BJ (cell line): ENCODE measurements around the gene GOSR1. TPM values are rescaled to one million over a fixed set of nuclear protein-coding genes. Genes with fewer than 3 reads are reported as not detected.
"Not testable (repeated sequence)": the region's sequence is repeated elsewhere in the genome, so short reads cannot be mapped to it uniquely, and the experiment has no call there.

ENCODE experiments used
- CTCF ChIA-PET: fragments of 350-600 bp; formaldehyde crosslinking; extraction: SDS; loops from one replicate; lab custom pipeline; 2021; ENCODE audit warnings: antibody characterized with exemption, inconsistent platforms; lab: Yijun Ruan, JAX
- POLR2A ChIA-PET: fragments of 300-600 bp; sonication (Branson Sonifier 250); formaldehyde crosslinking; extraction: SDS; loops from one replicate; lab custom pipeline; 2021; ENCODE audit warnings: antibody characterized with exemption; lab: Charles Lee
- DNase-seq: peaks from one replicate; pipeline ENCODE4 v3.0.0-alpha.2; 2011; ENCODE audit warnings: low read depth
- H3K27me3 ChIP-seq: 2 replicates; pipeline ENCODE4 v1.6.0; 2011; ENCODE audit warnings: low read length; ENCODE audit not compliant: control insufficient read depth, insufficient read depth
- H3K36me3 ChIP-seq: 2 replicates; pipeline ENCODE4 v1.5.1; 2011; ENCODE audit warnings: low read length; ENCODE audit not compliant: control insufficient read depth, insufficient read depth
- H3K4me3 ChIP-seq: 2 replicates; pipeline ENCODE4 v1.5.1; 2011; ENCODE audit warnings: low read depth, mild to moderate bottlenecking, control low read depth, low read length
- polyA plus RNA-seq: library from polyadenylated mRNA; depleted of rRNA; stranded (reverse); fragments of >200 nt; gene quantifications from 2 replicates; pipeline ENCODE4 v1.2.3, GENCODE V29; 2011
- TF ChIP-seq, protein P1 (sequence below): IDR thresholded peaks from 2 replicates; pipeline ENCODE4 v1.5.1; 2011; ENCODE audit warnings: low read depth, mild to moderate bottlenecking, control low read depth, inconsistent platforms, low read length, moderate library complexity; ENCODE audit not compliant: insufficient read depth

GOSR1 gene
- polyA plus RNA-seq, 1 experiment, result 12.5 TPM

DNA sequence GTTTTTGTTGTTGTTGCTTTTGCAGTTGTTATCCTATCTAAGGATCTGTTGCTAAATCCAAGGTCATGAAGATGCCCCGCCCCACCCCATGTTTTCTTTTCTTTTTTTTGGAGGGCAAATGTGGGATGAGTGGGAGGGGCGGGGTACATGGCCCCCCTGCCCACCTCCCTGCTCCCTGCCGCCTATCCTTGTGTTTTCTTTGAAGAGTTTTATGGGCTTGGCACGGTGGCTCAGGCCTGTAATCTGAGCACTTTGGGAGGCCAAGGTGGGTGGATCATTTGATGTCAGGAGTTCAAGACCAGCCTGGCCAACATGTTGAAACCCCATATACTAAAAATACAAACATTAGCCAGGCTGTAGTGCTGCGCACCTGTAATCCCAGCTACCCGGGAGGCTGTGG is 18.8 kb upstream of the GOSR1 start:
- Histone ChIP-seq H3K36me3 (peaks cover 3% of the 10 kb centered on the region; the same call in 1 of the 2 replicates), H3K27me3 (no peaks in the 10 kb centered on the region), H3K4me3 (no peak overlapping the region)
- TF ChIP-seq, protein P1, sequence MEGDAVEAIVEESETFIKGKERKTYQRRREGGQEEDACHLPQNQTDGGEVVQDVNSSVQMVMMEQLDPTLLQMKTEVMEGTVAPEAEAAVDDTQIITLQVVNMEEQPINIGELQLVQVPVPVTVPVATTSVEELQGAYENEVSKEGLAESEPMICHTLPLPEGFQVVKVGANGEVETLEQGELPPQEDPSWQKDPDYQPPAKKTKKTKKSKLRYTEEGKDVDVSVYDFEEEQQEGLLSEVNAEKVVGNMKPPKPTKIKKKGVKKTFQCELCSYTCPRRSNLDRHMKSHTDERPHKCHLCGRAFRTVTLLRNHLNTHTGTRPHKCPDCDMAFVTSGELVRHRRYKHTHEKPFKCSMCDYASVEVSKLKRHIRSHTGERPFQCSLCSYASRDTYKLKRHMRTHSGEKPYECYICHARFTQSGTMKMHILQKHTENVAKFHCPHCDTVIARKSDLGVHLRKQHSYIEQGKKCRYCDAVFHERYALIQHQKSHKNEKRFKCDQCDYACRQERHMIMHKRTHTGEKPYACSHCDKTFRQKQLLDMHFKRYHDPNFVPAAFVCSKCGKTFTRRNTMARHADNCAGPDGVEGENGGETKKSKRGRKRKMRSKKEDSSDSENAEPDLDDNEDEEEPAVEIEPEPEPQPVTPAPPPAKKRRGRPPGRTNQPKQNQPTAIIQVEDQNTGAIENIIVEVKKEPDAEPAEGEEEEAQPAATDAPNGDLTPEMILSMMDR, result no peak
- ChIA-PET POLR2A (no interaction called here), CTCF (no interaction called here)
- no peak for DNase-seq

DNA sequence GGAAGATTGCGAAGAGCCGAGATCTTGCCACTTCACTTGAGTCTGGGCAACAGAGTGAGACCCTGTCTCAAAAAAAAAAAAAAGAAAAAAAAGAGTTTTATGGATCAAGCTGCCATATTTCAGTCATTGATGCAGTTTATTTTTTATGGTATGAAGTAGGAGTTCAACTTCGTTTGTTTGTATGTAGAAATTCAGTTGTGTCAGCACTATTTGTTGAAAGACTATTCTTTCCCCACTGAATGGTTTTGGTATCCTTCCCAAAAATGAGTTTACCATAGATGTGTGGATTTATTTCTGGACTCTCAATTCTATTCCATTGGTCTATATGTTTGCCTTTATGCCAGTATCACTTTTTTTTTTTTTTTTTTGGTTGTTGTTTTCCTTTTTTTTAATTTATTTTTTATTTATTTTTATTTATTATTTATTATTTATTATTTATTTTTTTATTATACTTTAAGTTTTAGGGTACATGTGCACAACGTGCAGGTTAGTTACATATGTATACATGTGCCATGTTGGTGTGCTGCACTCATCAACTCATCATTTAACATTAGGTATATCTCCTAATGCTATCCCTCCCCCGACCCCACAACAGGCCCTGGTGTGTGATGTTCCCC is 18.3 kb upstream of the GOSR1 start:
- H3K27me3 ChIP-seq, POLR2A ChIA-PET, DNase-seq, CTCF ChIA-PET, H3K36me3 ChIP-seq, H3K4me3 ChIP-seq: not testable (repeated sequence)

DNA sequence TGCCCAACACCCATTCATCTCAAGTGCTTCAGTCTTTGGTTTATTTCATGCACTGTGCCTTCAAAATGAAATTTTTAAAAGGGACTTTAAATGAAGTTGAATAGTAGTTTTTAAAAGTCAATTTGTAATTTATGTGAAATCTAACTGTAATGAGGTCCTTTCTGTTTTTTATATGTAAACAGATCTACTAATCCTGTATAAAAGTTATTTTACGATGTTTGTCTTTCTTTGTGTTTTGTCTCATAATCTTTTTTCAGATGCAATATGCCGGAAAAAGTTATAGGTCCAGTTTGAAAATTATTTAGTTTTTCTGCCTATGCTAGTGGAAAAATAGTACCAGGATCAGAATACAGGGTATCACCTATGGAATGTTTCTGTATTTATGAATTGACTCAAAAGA is 8.7 kb upstream of the GOSR1 start:
- ChIA-PET CTCF (interaction anchor here (1.9 kb wide), 1 partner anchor 8 kb away, joined by 7 read pairs; the partner anchor contains the start of gene GOSR1), POLR2A (no interaction called here)
- H3K36me3 ChIP-seq, result no peaks in the 10 kb centered on the region; the same call in 1 of the 2 replicates
- no peak for DNase-seq
- H3K27me3 ChIP-seq, result no peaks in the 10 kb centered on the region
- no peak overlapping the region for H3K4me3 ChIP-seq
- TF ChIP-seq, protein P1, result no peak

DNA sequence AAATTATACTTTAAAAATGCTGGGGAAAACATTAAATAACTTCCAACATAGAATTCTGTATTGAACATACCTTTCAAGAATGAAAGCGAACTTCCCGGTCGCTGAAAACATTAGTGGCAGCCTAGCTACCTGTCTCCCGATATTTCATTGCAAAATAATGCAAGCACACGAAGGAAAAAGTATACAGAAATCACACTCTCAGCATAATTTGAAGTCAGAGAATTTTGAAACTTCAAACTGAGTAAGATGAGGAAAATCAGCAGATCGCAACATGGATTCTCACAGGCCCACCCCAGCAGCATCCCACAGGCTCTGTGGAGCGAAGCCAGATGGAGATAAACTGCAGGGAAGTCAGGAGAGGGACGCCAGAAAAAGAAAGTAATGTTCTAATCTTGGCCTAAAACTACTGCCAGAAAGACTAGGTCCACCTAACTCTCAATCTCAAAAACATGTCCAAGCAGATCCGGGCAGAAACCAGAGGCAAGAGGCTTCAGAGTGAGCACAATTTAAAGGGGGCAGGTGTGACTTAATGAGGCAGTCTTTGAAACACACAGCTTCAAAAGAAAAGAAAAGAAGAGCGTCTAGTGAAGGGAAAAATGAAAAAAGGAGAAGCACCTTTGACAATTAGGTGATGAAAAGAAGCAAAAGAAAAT is 4.8 kb upstream of the GOSR1 start:
- Histone ChIP-seq H3K36me3 (no peaks in the 10 kb centered on the region), H3K27me3 (no peaks in the 10 kb centered on the region), H3K4me3 (no peak overlapping the region)
- TF ChIP-seq, protein P1, result no peak
- ChIA-PET CTCF (no interaction called here), POLR2A (no interaction called here)
- DNase-seq, result no peak

DNA sequence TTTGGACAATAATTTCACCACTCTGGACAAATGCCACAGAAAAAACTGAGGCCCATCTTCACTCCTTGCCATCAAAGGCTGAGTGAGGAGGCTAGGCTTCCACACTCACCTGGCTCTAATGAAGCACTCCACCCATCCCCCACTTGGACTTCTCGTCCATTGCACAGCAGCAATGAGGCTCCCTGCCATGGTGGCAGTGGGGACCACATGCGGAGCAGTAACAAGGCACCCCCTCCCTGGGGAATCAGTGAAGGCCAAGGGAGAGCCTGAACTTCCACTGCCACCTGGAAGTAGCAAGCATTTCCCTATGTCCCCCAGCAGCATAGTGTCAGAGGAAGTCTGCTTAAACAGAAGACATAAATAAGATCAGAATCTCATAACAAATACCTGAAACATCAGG is 2.0 kb upstream of the GOSR1 start:
- DNase-seq, result no peak
- TF ChIP-seq, protein P1, result no peak
- Histone ChIP-seq H3K27me3 (no peaks in the 10 kb centered on the region), H3K36me3 (peaks cover 2% of the 10 kb centered on the region; the same call in 1 of the 2 replicates), H3K4me3 (no peak overlapping the region)
- CTCF ChIA-PET, result interaction anchor here (2.5 to 3.4 kb wide), 3 partner anchors 135 to 241 kb away, joined by 10 to 17 read pairs (median 11); no protein-coding TSS in a partner anchor
- POLR2A ChIA-PET, result no interaction called here
